Fibroblast of lung (primary cell): ENCODE results near the gene FTL.

Experiments used
- EZH2 ChIP-seq: IDR thresholded peaks from 2 replicates; pipeline ENCODE4 v1.5.1; 2012; ENCODE audit warnings: low read length, control low read depth, mild to moderate bottlenecking; ENCODE audit errors: missing control alignments
- TF ChIP-seq, protein P1 (sequence below), 2 donors: IDR thresholded peaks in 1 of 2; conservative IDR thresholded peaks in 1 of 2; 1 replicate in 1 of 2; 2 replicates in 1 of 2; pipeline ENCODE4 v1.5.1; 2011 to 2012; ENCODE audit warnings: low read length in 2 of 2, control low read depth in 1 of 2, inconsistent platforms in 1 of 2, low read depth in 1 of 2, mild to moderate bottlenecking in 1 of 2

DNA sequence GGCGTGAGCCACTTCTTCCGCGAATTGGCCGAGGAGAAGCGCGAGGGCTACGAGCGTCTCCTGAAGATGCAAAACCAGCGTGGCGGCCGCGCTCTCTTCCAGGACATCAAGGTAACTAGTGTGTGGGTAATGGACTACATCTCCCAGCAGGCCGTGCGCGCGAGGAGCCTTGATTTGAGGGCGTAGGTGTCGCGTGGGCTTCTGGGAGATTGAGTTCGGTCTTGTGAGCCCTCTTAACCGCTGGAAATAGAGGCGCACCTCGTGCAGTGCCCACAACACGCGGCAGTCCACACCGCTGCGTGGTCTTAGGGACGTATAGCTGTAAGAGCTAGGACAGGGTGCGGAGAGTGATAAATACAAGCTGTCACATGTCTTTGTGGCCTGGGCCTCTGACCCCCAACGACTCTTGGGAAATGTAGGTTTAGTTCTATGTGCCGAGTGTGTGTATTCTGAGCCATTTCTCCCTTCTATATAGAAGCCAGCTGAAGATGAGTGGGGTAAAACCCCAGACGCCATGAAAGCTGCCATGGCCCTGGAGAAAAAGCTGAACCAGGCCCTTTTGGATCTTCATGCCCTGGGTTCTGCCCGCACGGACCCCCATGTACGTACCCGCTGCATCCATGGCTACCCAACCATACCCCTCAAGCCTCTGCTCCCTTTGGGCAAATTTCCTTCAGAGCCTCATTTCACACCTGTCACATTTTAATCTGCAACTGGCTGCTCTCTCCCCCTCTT, 864 bp downstream of the FTL start:
- no peak for TF ChIP-seq EZH2
- TF ChIP-seq, protein P1, sequence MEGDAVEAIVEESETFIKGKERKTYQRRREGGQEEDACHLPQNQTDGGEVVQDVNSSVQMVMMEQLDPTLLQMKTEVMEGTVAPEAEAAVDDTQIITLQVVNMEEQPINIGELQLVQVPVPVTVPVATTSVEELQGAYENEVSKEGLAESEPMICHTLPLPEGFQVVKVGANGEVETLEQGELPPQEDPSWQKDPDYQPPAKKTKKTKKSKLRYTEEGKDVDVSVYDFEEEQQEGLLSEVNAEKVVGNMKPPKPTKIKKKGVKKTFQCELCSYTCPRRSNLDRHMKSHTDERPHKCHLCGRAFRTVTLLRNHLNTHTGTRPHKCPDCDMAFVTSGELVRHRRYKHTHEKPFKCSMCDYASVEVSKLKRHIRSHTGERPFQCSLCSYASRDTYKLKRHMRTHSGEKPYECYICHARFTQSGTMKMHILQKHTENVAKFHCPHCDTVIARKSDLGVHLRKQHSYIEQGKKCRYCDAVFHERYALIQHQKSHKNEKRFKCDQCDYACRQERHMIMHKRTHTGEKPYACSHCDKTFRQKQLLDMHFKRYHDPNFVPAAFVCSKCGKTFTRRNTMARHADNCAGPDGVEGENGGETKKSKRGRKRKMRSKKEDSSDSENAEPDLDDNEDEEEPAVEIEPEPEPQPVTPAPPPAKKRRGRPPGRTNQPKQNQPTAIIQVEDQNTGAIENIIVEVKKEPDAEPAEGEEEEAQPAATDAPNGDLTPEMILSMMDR (conservative IDR thresholded peaks at IDR 0.05 in 1 of 2, IDR thresholded peaks at IDR 0.05 in 1 of 2; ENCODE audit: low read depth in 1 of 2, low read length in 2 of 2), result no peak
